ENCODE measurements around the gene FNDC3B.

FNDC3B gene

GRCh38 chr3:172051957-172052354 is 12.6 kb downstream of the FNDC3B start:
- no peak overlapping the region for H3K18ac ChIP-seq (ENCODE audit: low read length)
- peaks cover 0 to 17% of the 10 kb centered on the region in 2 donors for H3K9me3 ChIP-seq (replicated peaks in 1 of 2; ENCODE audit: control insufficient read depth in 2 of 2, insufficient read depth in 1 of 2, low read depth in 1 of 2, low read length in 2 of 2)
- peaks cover 3 to 4% of the 10 kb centered on the region in 2 donors for H3K4me1 ChIP-seq (ENCODE audit: control insufficient read depth in 2 of 2, insufficient read depth in 1 of 2, low read depth in 1 of 2, low read length in 2 of 2)
- H3K4me2 ChIP-seq (ENCODE audit: insufficient read depth, low read length, poor library complexity, severe bottlenecking) = no peak overlapping the region
- H3K14ac ChIP-seq (ENCODE audit: low read length) = no peak overlapping the region
- peaks cover 0 to 80% of the 10 kb centered on the region in 2 donors for H3K36me3 ChIP-seq (replicated peaks in 1 of 2; ENCODE audit: control insufficient read depth in 2 of 2, insufficient read depth in 2 of 2, low read length in 2 of 2)
- H2BK5ac ChIP-seq (ENCODE audit: low read length) = no peak overlapping the region
- no peak overlapping the region for H4K8ac ChIP-seq (ENCODE audit: low read depth, low read length)
- H3K9ac ChIP-seq (ENCODE audit: low read depth, low read length, poor library complexity) = no peak overlapping the region
- no peak overlapping the region for H3K4ac ChIP-seq (ENCODE audit: low read length)
- H2BK15ac ChIP-seq (ENCODE audit: low read length) = no peak overlapping the region
- H3K27ac ChIP-seq (replicated peaks; ENCODE audit: low read length) = no peak overlapping the region
- peaks cover 2% of the 10 kb centered on the region for H3K79me1 ChIP-seq (ENCODE audit: low read depth, low read length)
- DNase-seq (ENCODE audit: low spot score) = no peak
- WGBS, 2 donors (ENCODE audit: extremely low coverage in 2 of 2, insufficient read length in 2 of 2, insufficient replicate concordance in 1 of 2) = no CpG with 5 or more reads among the region's 5 CpGs
- H3K23ac ChIP-seq (ENCODE audit: low read depth, low read length, poor library complexity) = no peak overlapping the region
- no peaks in the 10 kb centered on the region for H3K27me3 ChIP-seq (ENCODE audit: control insufficient read depth in 3 of 3, insufficient read depth in 3 of 3, low read depth in 1 of 3, low read length in 3 of 3)
- H4K91ac ChIP-seq (ENCODE audit: low read depth, low read length, poor library complexity) = no peak overlapping the region
- no peak overlapping the region for H2AK5ac ChIP-seq (ENCODE audit: low read depth, low read length)
- no peak overlapping the region for H2BK12ac ChIP-seq (ENCODE audit: low read length)
- H2BK120ac ChIP-seq (ENCODE audit: low read depth, low read length) = no peak overlapping the region
- H3K4me3 ChIP-seq (ENCODE audit: low read length in 2 of 2) = no peak overlapping the region
- no peak overlapping the region for H2AFZ ChIP-seq (ENCODE audit: low read length)

- Histone ChIP-seq H3K79me1 (ENCODE audit: low read depth, low read length) (peaks cover 2% of the 10 kb centered on the region), H3K4me1 (ENCODE audit: control insufficient read depth in 2 of 2, insufficient read depth in 1 of 2, low read depth in 1 of 2, low read length in 2 of 2) (peaks cover 6% of the 10 kb centered on the region in 2 donors), H3K9ac (ENCODE audit: low read depth, low read length, poor library complexity) (no peak overlapping the region), H3K4me3 (ENCODE audit: low read length in 2 of 2) (no peak overlapping the region), H2AFZ (ENCODE audit: low read length) (no peak overlapping the region), H2BK120ac (ENCODE audit: low read depth, low read length) (no peak overlapping the region), H2BK12ac (ENCODE audit: low read length) (no peak overlapping the region), H3K4ac (ENCODE audit: low read length) (no peak overlapping the region), H3K27me3 (ENCODE audit: control insufficient read depth in 3 of 3, insufficient read depth in 3 of 3, low read depth in 1 of 3, low read length in 3 of 3) (no peaks in the 10 kb centered on the region), H3K9me3 (replicated peaks in 1 of 2; ENCODE audit: control insufficient read depth in 2 of 2, insufficient read depth in 1 of 2, low read depth in 1 of 2, low read length in 2 of 2) (peaks cover 0 to 17% of the 10 kb centered on the region in 2 donors), H2BK15ac (ENCODE audit: low read length) (no peak overlapping the region), H3K36me3 (replicated peaks in 1 of 2; ENCODE audit: control insufficient read depth in 2 of 2, insufficient read depth in 2 of 2, low read length in 2 of 2) (peaks cover 0 to 83% of the 10 kb centered on the region in 2 donors), H2BK5ac (ENCODE audit: low read length) (no peak overlapping the region), H4K8ac (ENCODE audit: low read depth, low read length) (no peak overlapping the region), H3K27ac (replicated peaks; ENCODE audit: low read length) (no peak overlapping the region), H3K18ac (ENCODE audit: low read length) (no peak overlapping the region), H2AK5ac (ENCODE audit: low read depth, low read length) (no peak overlapping the region), H4K91ac (ENCODE audit: low read depth, low read length, poor library complexity) (no peak overlapping the region), H3K14ac (ENCODE audit: low read length) (no peak overlapping the region), H3K23ac (ENCODE audit: low read depth, low read length, poor library complexity) (no peak overlapping the region), H3K4me2 (ENCODE audit: insufficient read depth, low read length, poor library complexity, severe bottlenecking) (no peak overlapping the region)
- no CpG with 5 or more reads among the region's 2 CpGs for WGBS, 2 donors (ENCODE audit: extremely low coverage in 2 of 2, insufficient read length in 2 of 2, insufficient replicate concordance in 1 of 2)
- no peak for DNase-seq (ENCODE audit: low spot score)
These were observed 13.0 kb downstream of the FNDC3B start for GRCh38 chr3:172052405-172052804.

GRCh38 chr3:172054115-172054764 is 14.9 kb downstream of the FNDC3B start:
- H3K9ac ChIP-seq (ENCODE audit: low read depth, low read length, poor library complexity) = no peak overlapping the region
- peaks cover 0 to 14% of the 10 kb centered on the region in 2 donors for H3K9me3 ChIP-seq (replicated peaks in 1 of 2; ENCODE audit: control insufficient read depth in 2 of 2, insufficient read depth in 1 of 2, low read depth in 1 of 2, low read length in 2 of 2)
- H2BK120ac ChIP-seq (ENCODE audit: low read depth, low read length) = no peak overlapping the region
- H3K36me3 ChIP-seq (replicated peaks in 1 of 2; ENCODE audit: control insufficient read depth in 2 of 2, insufficient read depth in 2 of 2, low read length in 2 of 2) = peaks cover 0 to 74% of the 10 kb centered on the region in 2 donors
- H3K18ac ChIP-seq (ENCODE audit: low read length) = no peak overlapping the region
- H2BK12ac ChIP-seq (ENCODE audit: low read length) = no peak overlapping the region
- no CpG with 5 or more reads among the region's 6 CpGs for WGBS, 2 donors (ENCODE audit: extremely low coverage in 2 of 2, insufficient read length in 2 of 2, insufficient replicate concordance in 1 of 2)
- H2BK5ac ChIP-seq (ENCODE audit: low read length) = no peak overlapping the region
- H3K79me1 ChIP-seq (ENCODE audit: low read depth, low read length) = peaks cover 2% of the 10 kb centered on the region
- peaks cover 6% of the 10 kb centered on the region in 2 donors for H3K4me1 ChIP-seq (ENCODE audit: control insufficient read depth in 2 of 2, insufficient read depth in 1 of 2, low read depth in 1 of 2, low read length in 2 of 2)
- no peak overlapping the region for H3K23ac ChIP-seq (ENCODE audit: low read depth, low read length, poor library complexity)
- H3K4me2 ChIP-seq (ENCODE audit: insufficient read depth, low read length, poor library complexity, severe bottlenecking) = no peak overlapping the region
- no peak overlapping the region for H3K14ac ChIP-seq (ENCODE audit: low read length)
- H3K27ac ChIP-seq (replicated peaks; ENCODE audit: low read length) = no peak overlapping the region
- H3K4me3 ChIP-seq (ENCODE audit: low read length in 2 of 2) = no peak overlapping the region
- no peak overlapping the region for H4K91ac ChIP-seq (ENCODE audit: low read depth, low read length, poor library complexity)
- DNase-seq (ENCODE audit: low spot score) = no peak
- H2AK5ac ChIP-seq (ENCODE audit: low read depth, low read length) = no peak overlapping the region
- H3K27me3 ChIP-seq (ENCODE audit: control insufficient read depth in 3 of 3, insufficient read depth in 3 of 3, low read depth in 1 of 3, low read length in 3 of 3) = no peaks in the 10 kb centered on the region
- no peak overlapping the region for H4K8ac ChIP-seq (ENCODE audit: low read depth, low read length)
- no peak overlapping the region for H2AFZ ChIP-seq (ENCODE audit: low read length)
- H2BK15ac ChIP-seq (ENCODE audit: low read length) = no peak overlapping the region
- H3K4ac ChIP-seq (ENCODE audit: low read length) = no peak overlapping the region

GRCh38 chr3:172056416-172056815 is 17.0 kb downstream of the FNDC3B start:
- peaks cover 0 to 64% of the 10 kb centered on the region in 2 donors for H3K36me3 ChIP-seq (replicated peaks in 1 of 2; ENCODE audit: control insufficient read depth in 2 of 2, insufficient read depth in 2 of 2, low read length in 2 of 2)
- peaks cover 2% of the 10 kb centered on the region for H3K79me1 ChIP-seq (ENCODE audit: low read depth, low read length)
- no peak overlapping the region for H3K4me2 ChIP-seq (ENCODE audit: insufficient read depth, low read length, poor library complexity, severe bottlenecking)
- no peak overlapping the region for H3K9ac ChIP-seq (ENCODE audit: low read depth, low read length, poor library complexity)
- no peak overlapping the region for H4K8ac ChIP-seq (ENCODE audit: low read depth, low read length)
- no peak overlapping the region for H4K91ac ChIP-seq (ENCODE audit: low read depth, low read length, poor library complexity)
- H2BK5ac ChIP-seq (ENCODE audit: low read length) = no peak overlapping the region
- no peak overlapping the region for H2AFZ ChIP-seq (ENCODE audit: low read length)
- H3K4me1 ChIP-seq (ENCODE audit: control insufficient read depth in 2 of 2, insufficient read depth in 1 of 2, low read depth in 1 of 2, low read length in 2 of 2) = peaks cover 6% of the 10 kb centered on the region in 2 donors
- no peak overlapping the region for H3K4ac ChIP-seq (ENCODE audit: low read length)
- H3K18ac ChIP-seq (ENCODE audit: low read length) = no peak overlapping the region
- no peak overlapping the region for H2BK120ac ChIP-seq (ENCODE audit: low read depth, low read length)
- DNase-seq (ENCODE audit: low spot score) = no peak
- no peaks in the 10 kb centered on the region for H3K27me3 ChIP-seq (ENCODE audit: control insufficient read depth in 3 of 3, insufficient read depth in 3 of 3, low read depth in 1 of 3, low read length in 3 of 3)
- peaks cover 0 to 14% of the 10 kb centered on the region in 2 donors for H3K9me3 ChIP-seq (replicated peaks in 1 of 2; ENCODE audit: control insufficient read depth in 2 of 2, insufficient read depth in 1 of 2, low read depth in 1 of 2, low read length in 2 of 2)
- no peak overlapping the region for H2BK15ac ChIP-seq (ENCODE audit: low read length)
- H2BK12ac ChIP-seq (ENCODE audit: low read length) = no peak overlapping the region
- H2AK5ac ChIP-seq (ENCODE audit: low read depth, low read length) = no peak overlapping the region
- no CpG with 5 or more reads among the region's 3 CpGs for WGBS, 2 donors (ENCODE audit: extremely low coverage in 2 of 2, insufficient read length in 2 of 2, insufficient replicate concordance in 1 of 2)
- H3K23ac ChIP-seq (ENCODE audit: low read depth, low read length, poor library complexity) = no peak overlapping the region
- no peak overlapping the region for H3K27ac ChIP-seq (replicated peaks; ENCODE audit: low read length)
- no peak overlapping the region for H3K14ac ChIP-seq (ENCODE audit: low read length)
- no peak overlapping the region for H3K4me3 ChIP-seq (ENCODE audit: low read length in 2 of 2)
